ENCODE measurements around the gene WDR3. TPM values are rescaled to one million over a fixed set of nuclear protein-coding genes. Genes with fewer than 3 reads are reported as not detected.
A peak's percentile ranks its signal among the peaks of the same experiment; 100 is the strongest.

Gene WDR3
- total and polyA plus RNA-seq, 2 donors (not counting 3 experiments of a cell fraction or from before 2014, with no cell fraction given): 12.4 to 27.7 TPM

GRCh38 chr1:117967477-117967876 is 37.9 kb downstream of the WDR3 start:
- Histone ChIP-seq H3K36me3 (ENCODE audit: control insufficient read depth in 2 of 2, extremely low read depth in 1 of 2, insufficient read depth in 2 of 2, low read length in 2 of 2) (no peaks in the 10 kb centered on the region), H3K9me3 (replicated peaks; ENCODE audit: control insufficient read depth, insufficient read depth, low read length) (no peaks in the 10 kb centered on the region), H3K4me1 (ENCODE audit: control insufficient read depth, extremely low read depth, insufficient read depth, low read length) (no peaks in the 10 kb centered on the region), H3K27ac (ENCODE audit: insufficient read depth, low read depth, low read length) (no peak overlapping the region), H3K9me1 (replicated peaks; ENCODE audit: control insufficient read depth, extremely low read depth, insufficient read depth, low read length) (no peaks in the 10 kb centered on the region), H3K9ac (replicated peaks; ENCODE audit: extremely low read depth, insufficient read depth, low read length) (no peak overlapping the region), H2AFZ (ENCODE audit: low read depth, low read length) (no peak overlapping the region), H3K79me2 (ENCODE audit: control insufficient read depth, insufficient read depth, low read length) (no peaks in the 10 kb centered on the region), H3K27me3 (ENCODE audit: control insufficient read depth in 2 of 2, insufficient read depth in 2 of 2, low read length in 2 of 2) (no peaks in the 10 kb centered on the region), H4K20me1 (replicated peaks; ENCODE audit: control insufficient read depth, extremely low read depth, insufficient read depth, low read length) (no peaks in the 10 kb centered on the region), H3K4me2 (ENCODE audit: insufficient read depth, low read length) (no peak overlapping the region), H3K4me3 (replicated peaks in 1 of 3; ENCODE audit: insufficient read depth in 1 of 3, low read depth in 1 of 3, low read length in 3 of 3) (no peak overlapping the region)
- intact Hi-C loops (cut with micrococcal nuclease): no loop called here
- no peak for DNase-seq (ENCODE audit: low read depth, low spot score)
- ChIA-PET POLR2A (no interaction called here), CTCF (no interaction called here)
- BruUV-seq (replicated peaks): no TSS peak
- FAIRE-seq: peak; percentile 18
- dilution Hi-C loops (cut with MboI; ENCODE audit: extremely low pct_ligation_motif_present, low sequenced_read_pairs): no loop called here
- TF ChIP-seq GATA2 (IDR thresholded peaks at IDR 0.05; ENCODE audit: insufficient read depth, insufficient read length, low read depth, low read length) (no peak), MAX (IDR thresholded peaks at IDR 0.05; ENCODE audit: insufficient read depth, insufficient read length) (no peak)

GRCh38 chr1:117967881-117968280 is 38.3 kb downstream of the WDR3 start:
- CTCF ChIA-PET: interaction anchor here (1.2 kb wide), 1 partner anchor 1040 kb away, joined by 4 read pairs; no protein-coding TSS in a partner anchor
- Histone ChIP-seq H3K9ac (replicated peaks; ENCODE audit: extremely low read depth, insufficient read depth, low read length) (no peak overlapping the region), H3K36me3 (ENCODE audit: control insufficient read depth in 2 of 2, extremely low read depth in 1 of 2, insufficient read depth in 2 of 2, low read length in 2 of 2) (no peaks in the 10 kb centered on the region), H3K4me3 (replicated peaks in 1 of 3; ENCODE audit: insufficient read depth in 1 of 3, low read depth in 1 of 3, low read length in 3 of 3) (no peak overlapping the region), H4K20me1 (replicated peaks; ENCODE audit: control insufficient read depth, extremely low read depth, insufficient read depth, low read length) (no peaks in the 10 kb centered on the region), H3K27me3 (ENCODE audit: control insufficient read depth in 2 of 2, insufficient read depth in 2 of 2, low read length in 2 of 2) (peaks cover 0 to under 1% of the 10 kb centered on the region in 2 experiments), H3K4me2 (ENCODE audit: insufficient read depth, low read length) (no peak overlapping the region), H3K79me2 (ENCODE audit: control insufficient read depth, insufficient read depth, low read length) (no peaks in the 10 kb centered on the region), H3K27ac (ENCODE audit: insufficient read depth, low read depth, low read length) (no peak overlapping the region), H3K9me3 (replicated peaks; ENCODE audit: control insufficient read depth, insufficient read depth, low read length) (no peaks in the 10 kb centered on the region), H3K9me1 (replicated peaks; ENCODE audit: control insufficient read depth, extremely low read depth, insufficient read depth, low read length) (no peaks in the 10 kb centered on the region), H3K4me1 (ENCODE audit: control insufficient read depth, extremely low read depth, insufficient read depth, low read length) (no peaks in the 10 kb centered on the region), H2AFZ (ENCODE audit: low read depth, low read length) (no peak overlapping the region)
- TF ChIP-seq GATA2 (IDR thresholded peaks at IDR 0.05; ENCODE audit: insufficient read depth, insufficient read length, low read depth, low read length) (no peak), POLR2A (IDR thresholded peaks at IDR 0.05; ENCODE audit: low read depth, low read length) (no peak), CTCF (IDR thresholded peaks at IDR 0.05; ENCODE audit: extremely low read depth in 1 of 2, insufficient read depth in 1 of 2, low read depth in 1 of 2, low read length in 2 of 2) (no peak), EZH2 (IDR thresholded peaks at IDR 0.05; ENCODE audit: borderline replicate concordance, low read depth, low read length, severe bottlenecking) (no peak), FOS (IDR thresholded peaks at IDR 0.05; ENCODE audit: borderline replicate concordance, insufficient read depth, low read length) (no peak), JUN (IDR thresholded peaks at IDR 0.05; ENCODE audit: borderline replicate concordance, insufficient read depth, insufficient read length, low read depth) (no peak), MAX (IDR thresholded peaks at IDR 0.05; ENCODE audit: insufficient read depth, insufficient read length) (no peak), MYC (IDR thresholded peaks at IDR 0.05; ENCODE audit: low read depth, low read length) (no peak), POLR2AphosphoS5 (IDR thresholded peaks at IDR 0.05; ENCODE audit: insufficient read depth, low read depth, low read length) (no peak)
- intact Hi-C loops (cut with micrococcal nuclease): no loop called here
- dilution Hi-C loops (cut with MboI; ENCODE audit: extremely low pct_ligation_motif_present, low sequenced_read_pairs): no loop called here
- BruUV-seq (replicated peaks): no TSS peak
- no peak for DNase-seq (ENCODE audit: low read depth, low spot score)
- POLR2A ChIA-PET: no interaction called here
- FAIRE-seq: no peak

Data from endothelial cell of umbilical vein (primary cell).